Immature natural killer cell (primary cell): ENCODE data around the gene KLHL29. TPM values are rescaled to one million over a fixed set of nuclear protein-coding genes. Genes with fewer than 3 reads are reported as not detected.

Experiments used
- DNase-seq, 3 donors: peaks; one replicate each; pipeline ENCODE4 v3.0.0; 2022; ENCODE audit warnings: mixed read lengths in 1 of 3
- H3K27ac Mint-ChIP-seq, 6 donors: one replicate each; pipeline ENCODE4 v1.8.0; 2020; ENCODE audit warnings: mixed read lengths in 6 of 6, mild to moderate bottlenecking in 5 of 6, inconsistent platforms in 4 of 6, moderate library complexity in 3 of 6
- H3K27me3 Mint-ChIP-seq, 3 donors: one replicate each; pipeline ENCODE4 v1.8.0; 2020 to 2021; ENCODE audit warnings: low read depth in 3 of 3, mild to moderate bottlenecking in 3 of 3, mixed read lengths in 3 of 3, moderate library complexity in 3 of 3, inconsistent platforms in 1 of 3
- H3K36me3 Mint-ChIP-seq, 3 donors: one replicate each; pipeline ENCODE4 v1.8.0; 2020; ENCODE audit warnings: mixed read lengths in 3 of 3, inconsistent platforms in 2 of 3, mild to moderate bottlenecking in 2 of 3
- H3K4me1 Mint-ChIP-seq, 2 donors: one replicate each; pipeline ENCODE4 v1.8.0; 2020; ENCODE audit warnings: inconsistent platforms in 2 of 2, mild to moderate bottlenecking in 2 of 2, mixed read lengths in 2 of 2, moderate library complexity in 1 of 2
- H3K4me3 Mint-ChIP-seq, 5 donors: one replicate each; pipeline ENCODE4 v1.8.0; 2020; ENCODE audit warnings: mild to moderate bottlenecking in 5 of 5, mixed read lengths in 5 of 5, inconsistent platforms in 3 of 5, moderate library complexity in 3 of 5
- H3K9me3 Mint-ChIP-seq, 6 donors: one replicate each; pipeline ENCODE4 v1.8.0; 2020; ENCODE audit warnings: mild to moderate bottlenecking in 6 of 6, mixed read lengths in 6 of 6, inconsistent platforms in 4 of 6, moderate library complexity in 3 of 6
- polyA plus RNA-seq, 3 donors: library from polyadenylated mRNA; unstranded; fragments of 300-500 nt; fragmentation: Illumina TruSeq; gene quantifications; one replicate each; pipeline ENCODE4 v1.2.3, GENCODE V29; 2021

The KLHL29 gene
- polyA plus RNA-seq, 3 donors from 2014 or later = 0.02 to 0.41 TPM; not detected in 1

- Mint-ChIP-seq H3K27me3 (peaks cover 2 to 20% (median 9%) of the 10 kb centered on the region in 3 donors), H3K4me3 (no peak overlapping the region), H3K27ac (no peak overlapping the region), H3K9me3 (peaks cover 0 to 2% (median 0%) of the 10 kb centered on the region in 6 donors), H3K4me1 (peaks cover 16 to 35% of the 10 kb centered on the region in 2 donors), H3K36me3 (no peaks in the 10 kb centered on the region)
- DNase-seq = no peak
Observed at GRCh38 chr2:23379220-23379695, 5.7 kb upstream of the KLHL29 start.

GRCh38 chr2:23380562-23381065, 4.4 kb upstream of the KLHL29 start:
- Mint-ChIP-seq H3K36me3 (no peaks in the 10 kb centered on the region), H3K27me3 (peaks cover 4 to 23% (median 8%) of the 10 kb centered on the region in 3 donors), H3K27ac (no peak overlapping the region), H3K4me3 (peak overlapping the region in 2 of 5 donors; percentile 8 to 28), H3K9me3 (peaks cover 0 to 2% (median 0%) of the 10 kb centered on the region in 6 donors), H3K4me1 (peaks cover 19 to 39% of the 10 kb centered on the region in 2 donors)
- DNase-seq = peak in 1 of 3 donors; percentile 3

GRCh38 chr2:23381084-23381483, 3.9 kb upstream of the KLHL29 start:
- Mint-ChIP-seq H3K9me3 (peaks cover 0 to 2% (median 0%) of the 10 kb centered on the region in 6 donors), H3K36me3 (no peaks in the 10 kb centered on the region), H3K27ac (no peak overlapping the region), H3K4me3 (peak overlapping the region in 1 of 5 donors; percentile 8), H3K27me3 (peaks cover 6 to 23% (median 9%) of the 10 kb centered on the region in 3 donors), H3K4me1 (peaks cover 16 to 35% of the 10 kb centered on the region in 2 donors)
- no peak for DNase-seq

- H3K4me1 Mint-ChIP-seq = peaks cover 16 to 35% of the 10 kb centered on the region in 2 donors
- no peak overlapping the region for H3K4me3 Mint-ChIP-seq
- no peak for DNase-seq
- no peaks in the 10 kb centered on the region for H3K36me3 Mint-ChIP-seq
- H3K27me3 Mint-ChIP-seq = peaks cover 6 to 23% (median 12%) of the 10 kb centered on the region in 3 donors
- H3K27ac Mint-ChIP-seq = no peak overlapping the region
- H3K9me3 Mint-ChIP-seq = peaks cover 0 to 2% (median 0%) of the 10 kb centered on the region in 6 donors
Observed at GRCh38 chr2:23381485-23381884, 3.5 kb upstream of the KLHL29 start.

GRCh38 chr2:23383100-23383499, 1.9 kb upstream of the KLHL29 start:
- Mint-ChIP-seq H3K27ac (no peak overlapping the region), H3K36me3 (no peaks in the 10 kb centered on the region), H3K27me3 (peaks cover 11 to 22% (median 15%) of the 10 kb centered on the region in 3 donors), H3K4me1 (peaks cover 20 to 35% of the 10 kb centered on the region in 2 donors), H3K4me3 (peak overlapping the region in 1 of 5 donors; percentile 22), H3K9me3 (peaks cover 0 to 2% (median 0%) of the 10 kb centered on the region in 6 donors)
- DNase-seq = no peak

- no peak overlapping the region for H3K4me3 Mint-ChIP-seq
Observed at GRCh38 chr2:23385351-23385747, 370 bp downstream of the KLHL29 start.

GRCh38 chr2:23385748-23386338, 864 bp downstream of the KLHL29 start:
- Mint-ChIP-seq H3K36me3 (no peaks in the 10 kb centered on the region), H3K9me3 (peaks cover 0 to 2% (median 0%) of the 10 kb centered on the region in 6 donors), H3K27ac (no peak overlapping the region), H3K4me3 (peak overlapping the region; percentile 67 to 81 (median 76)), H3K4me1 (peaks cover 15 to 27% of the 10 kb centered on the region in 2 donors), H3K27me3 (peaks cover 19 to 34% (median 22%) of the 10 kb centered on the region in 3 donors)
- DNase-seq = no peak

More at GRCh38 chr2:23385351-23385747, 370 bp downstream of the KLHL29 start:
- Mint-ChIP-seq H3K27ac (no peak overlapping the region), H3K27me3 (peaks cover 19 to 34% (median 22%) of the 10 kb centered on the region in 3 donors), H3K36me3 (no peaks in the 10 kb centered on the region), H3K9me3 (peaks cover 0 to 2% (median 0%) of the 10 kb centered on the region in 6 donors), H3K4me1 (peaks cover 18 to 32% of the 10 kb centered on the region in 2 donors)
- peak in 1 of 3 donors; percentile 3 for DNase-seq

GRCh38 chr2:23386339-23387220, 1.6 kb downstream of the KLHL29 start:
- Mint-ChIP-seq H3K4me1 (peaks cover 14 to 20% of the 10 kb centered on the region in 2 donors), H3K4me3 (peak overlapping the region; percentile 67 to 81 (median 76)), H3K27me3 (peaks cover 19 to 34% (median 22%) of the 10 kb centered on the region in 3 donors), H3K36me3 (no peaks in the 10 kb centered on the region), H3K9me3 (peaks cover 0 to 2% (median 0%) of the 10 kb centered on the region in 6 donors), H3K27ac (no peak overlapping the region)
- DNase-seq = no peak

- H3K4me3 Mint-ChIP-seq = peak overlapping the region; percentile 34 to 71 (median 56)
- peaks cover 0 to 2% (median 0%) of the 10 kb centered on the region in 6 donors for H3K9me3 Mint-ChIP-seq
- no peak overlapping the region for H3K27ac Mint-ChIP-seq
- no peaks in the 10 kb centered on the region for H3K36me3 Mint-ChIP-seq
- peaks cover 14 to 18% of the 10 kb centered on the region in 2 donors for H3K4me1 Mint-ChIP-seq
- no peak for DNase-seq
- peaks cover 19 to 28% (median 22%) of the 10 kb centered on the region in 3 donors for H3K27me3 Mint-ChIP-seq
Observed at GRCh38 chr2:23387221-23387550, 2.2 kb downstream of the KLHL29 start.

GRCh38 chr2:23387845-23388244, 2.9 kb downstream of the KLHL29 start:
- Mint-ChIP-seq H3K27me3 (peaks cover 19 to 26% (median 24%) of the 10 kb centered on the region in 3 donors), H3K4me3 (peak overlapping the region in 1 of 5 donors; percentile 5), H3K27ac (no peak overlapping the region), H3K36me3 (no peaks in the 10 kb centered on the region), H3K4me1 (peaks cover 14 to 18% of the 10 kb centered on the region in 2 donors), H3K9me3 (no peaks in the 10 kb centered on the region)
- no peak for DNase-seq

GRCh38 chr2:23388294-23388693, 3.3 kb downstream of the KLHL29 start:
- DNase-seq = no peak
- Mint-ChIP-seq H3K36me3 (no peaks in the 10 kb centered on the region), H3K4me3 (peak overlapping the region in 1 of 5 donors; percentile 6), H3K27me3 (peaks cover 18 to 26% (median 24%) of the 10 kb centered on the region in 3 donors), H3K9me3 (no peaks in the 10 kb centered on the region), H3K4me1 (peaks cover 14 to 18% of the 10 kb centered on the region in 2 donors), H3K27ac (no peak overlapping the region)

GRCh38 chr2:23388756-23389514, 4.0 kb downstream of the KLHL29 start:
- peaks cover 14 to 18% of the 10 kb centered on the region in 2 donors for H3K4me1 Mint-ChIP-seq
- no peaks in the 10 kb centered on the region for H3K9me3 Mint-ChIP-seq
- H3K4me3 Mint-ChIP-seq = no peak overlapping the region
- peaks cover 18 to 24% (median 20%) of the 10 kb centered on the region in 3 donors for H3K27me3 Mint-ChIP-seq
- H3K36me3 Mint-ChIP-seq = no peaks in the 10 kb centered on the region
- no peak for DNase-seq
- H3K27ac Mint-ChIP-seq = no peak overlapping the region

- no peak for DNase-seq
- H3K36me3 Mint-ChIP-seq = no peaks in the 10 kb centered on the region
- H3K9me3 Mint-ChIP-seq = no peaks in the 10 kb centered on the region
- H3K4me1 Mint-ChIP-seq = peaks cover 8 to 11% of the 10 kb centered on the region in 2 donors
- no peak overlapping the region for H3K27ac Mint-ChIP-seq
- H3K27me3 Mint-ChIP-seq = peaks cover 16 to 25% (median 20%) of the 10 kb centered on the region in 3 donors
- H3K4me3 Mint-ChIP-seq = no peak overlapping the region
Observed at GRCh38 chr2:23390152-23390551, 5.2 kb downstream of the KLHL29 start.
